DOHH2 (cell line): ENCODE results near the gene CEP76.

Experiments
- H3F3A ChIP-seq: fragments of 200-600 bp; sonication (generic), shearing (Covaris generic); 2 replicates; pipeline ENCODE4 v1.6.0; 2016; ENCODE audit warnings: antibody characterized with exemption, mild to moderate bottlenecking; ENCODE audit not compliant: control insufficient read depth, insufficient read depth
- H3K27ac ChIP-seq: fragments of 200-600 bp; sonication (generic); 2 replicates; pipeline ENCODE4 v1.5.1; 2014; ENCODE audit warnings: low read depth, mild to moderate bottlenecking, low read length, moderate library complexity
- H3K27me3 ChIP-seq: fragments of 200-600 bp; sonication (generic); 2 replicates; pipeline ENCODE4 v1.6.1; 2014; ENCODE audit warnings: mild to moderate bottlenecking, low read length, mixed read lengths; ENCODE audit not compliant: control insufficient read depth
- H3K36me3 ChIP-seq: fragments of 200-600 bp; sonication (generic); 2 replicates; pipeline ENCODE4 v1.6.1; 2014; ENCODE audit warnings: mild to moderate bottlenecking, low read length, moderate library complexity, mixed read lengths; ENCODE audit not compliant: control insufficient read depth
- H3K4me1 ChIP-seq: fragments of 200-600 bp; sonication (generic); 2 replicates; pipeline ENCODE4 v1.6.1; 2014; ENCODE audit warnings: mild to moderate bottlenecking, low read length, mixed read lengths; ENCODE audit not compliant: control insufficient read depth
- H3K4me2 ChIP-seq: fragments of 200-600 bp; sonication (generic); 2 replicates; pipeline ENCODE4 v1.6.0; 2014; ENCODE audit warnings: mild to moderate bottlenecking, low read length, moderate library complexity
- H3K4me3 ChIP-seq: fragments of 200-600 bp; sonication (generic); 2 replicates; pipeline ENCODE4 v1.5.1; 2014; ENCODE audit warnings: mild to moderate bottlenecking, low read length, mixed read lengths
- H3K79me2 ChIP-seq: fragments of 200-600 bp; sonication (generic); 2 replicates; pipeline ENCODE4 v1.6.1; 2014; ENCODE audit warnings: mild to moderate bottlenecking, low read length, mixed read lengths; ENCODE audit not compliant: control insufficient read depth
- H3K9me2 ChIP-seq: fragments of 200-600 bp; sonication (generic); replicated peaks from 2 replicates; pipeline ENCODE4 v1.6.1; 2014; ENCODE audit warnings: mild to moderate bottlenecking, low read length, mixed read lengths; ENCODE audit not compliant: control insufficient read depth
- H3K9me3 ChIP-seq: fragments of 200-600 bp; sonication (generic); 2 replicates; pipeline ENCODE4 v1.6.1; 2014; ENCODE audit warnings: antibody characterized with exemption, low read length, mixed read lengths; ENCODE audit not compliant: control insufficient read depth, insufficient read depth
- H4K20me1 ChIP-seq: fragments of 200-600 bp; sonication (generic); 2 replicates; pipeline ENCODE4 v1.6.0; 2014; ENCODE audit warnings: low read depth, mild to moderate bottlenecking, antibody characterized with exemption, low read length, moderate library complexity; ENCODE audit not compliant: control insufficient read depth, insufficient read depth
- CTCF ChIP-seq: fragments of 200-600 bp; sonication (generic); IDR thresholded peaks from one replicate; pipeline ENCODE4 v1.5.1; 2014; ENCODE audit warnings: antibody characterized with exemption, mild to moderate bottlenecking, low read depth, low read length; ENCODE audit not compliant: poor library complexity, severe bottlenecking
- EZH2phosphoT487 ChIP-seq: fragments of 200-600 bp; sonication (generic); IDR thresholded peaks from 2 replicates; pipeline ENCODE4 v1.6.1; 2017; ENCODE audit warnings: borderline replicate concordance, mild to moderate bottlenecking, antibody characterized with exemption, low read length, moderate library complexity, mixed read lengths

Gene CEP76

DNA sequence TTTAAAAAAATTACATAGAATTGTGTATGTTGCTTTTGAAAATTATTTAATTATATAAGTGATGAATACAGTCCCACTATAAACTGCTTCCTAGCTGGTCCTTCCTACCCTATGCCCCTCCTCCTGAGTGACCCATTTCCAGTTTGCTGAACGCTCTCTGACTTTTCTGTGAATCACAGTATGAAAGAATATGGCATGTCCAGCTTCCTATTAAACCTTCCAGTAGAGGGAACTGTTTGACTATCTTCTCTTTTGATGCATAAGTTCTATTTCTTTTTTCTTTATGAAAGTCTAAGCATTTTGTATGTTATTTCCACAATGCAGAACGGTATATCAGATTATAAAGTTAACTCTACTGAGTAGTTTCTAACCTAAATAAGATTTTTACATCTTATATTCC is 41.6 kb upstream of the CEP76 start:
- H3K36me3 ChIP-seq: no peaks in the 10 kb centered on the region
- no peaks in the 10 kb centered on the region for H3F3A ChIP-seq
- H3K4me1 ChIP-seq: no peaks in the 10 kb centered on the region
- H3K4me3 ChIP-seq: no peak overlapping the region
- H3K9me3 ChIP-seq: no peaks in the 10 kb centered on the region
- no peaks in the 10 kb centered on the region for H4K20me1 ChIP-seq
- H3K4me2 ChIP-seq: no peak overlapping the region
- H3K79me2 ChIP-seq: no peaks in the 10 kb centered on the region
- no peaks in the 10 kb centered on the region for H3K9me2 ChIP-seq
- H3K27me3 ChIP-seq: peaks cover 14% of the 10 kb centered on the region
- TF ChIP-seq CTCF (peak; percentile 46), EZH2phosphoT487 (no peak)
- H3K27ac ChIP-seq: no peak overlapping the region

DNA sequence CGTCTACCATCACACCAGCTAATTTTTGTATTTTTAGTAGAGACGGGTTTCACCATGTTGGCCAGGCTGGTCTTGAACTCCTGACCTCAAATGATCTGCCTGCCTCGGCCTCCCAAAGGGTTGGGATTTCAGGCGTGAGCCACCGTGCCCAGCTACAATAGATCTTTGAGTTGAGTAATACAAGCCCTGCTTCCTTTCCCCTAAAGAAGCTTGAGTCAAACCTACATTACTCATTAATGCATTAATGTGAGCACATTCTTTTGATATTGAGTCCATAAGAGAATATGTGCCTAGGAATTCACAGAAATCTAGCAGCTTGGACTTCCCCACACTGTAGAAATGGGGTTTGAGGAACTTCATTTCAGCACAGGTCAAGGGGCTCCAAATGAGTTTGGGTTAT is 39.9 kb upstream of the CEP76 start:
- H3K27me3 ChIP-seq: peaks cover 9% of the 10 kb centered on the region; the same call in 1 of the 2 replicates
- H3K36me3 ChIP-seq: no peaks in the 10 kb centered on the region
- no peak overlapping the region for H3K27ac ChIP-seq
- H4K20me1 ChIP-seq: no peaks in the 10 kb centered on the region
- H3K4me3 ChIP-seq: no peak overlapping the region
- H3K79me2 ChIP-seq: no peaks in the 10 kb centered on the region
- no peak for TF ChIP-seq CTCF
- TF ChIP-seq EZH2phosphoT487: no peak
- H3K9me2 ChIP-seq: no peaks in the 10 kb centered on the region
- no peaks in the 10 kb centered on the region for H3K4me1 ChIP-seq
- H3K9me3 ChIP-seq: no peaks in the 10 kb centered on the region
- H3F3A ChIP-seq: no peaks in the 10 kb centered on the region
- H3K4me2 ChIP-seq: no peak overlapping the region

- H3K4me1 ChIP-seq: no peaks in the 10 kb centered on the region
- H3K4me3 ChIP-seq: no peak overlapping the region
- H3K27ac ChIP-seq: no peak overlapping the region
- H3K9me3 ChIP-seq: no peaks in the 10 kb centered on the region
- no peaks in the 10 kb centered on the region for H4K20me1 ChIP-seq
- H3K79me2 ChIP-seq: no peaks in the 10 kb centered on the region
- TF ChIP-seq EZH2phosphoT487 (no peak), CTCF (no peak)
- H3K27me3 ChIP-seq: peaks cover 9% of the 10 kb centered on the region; the same call in 1 of the 2 replicates
- no peaks in the 10 kb centered on the region for H3F3A ChIP-seq
- no peaks in the 10 kb centered on the region for H3K9me2 ChIP-seq
- H3K4me2 ChIP-seq: no peak overlapping the region
- H3K36me3 ChIP-seq: no peaks in the 10 kb centered on the region
These were observed 38.8 kb upstream of the CEP76 start for GRCh38 chr18:12741351-12741750.
